NCI-H748 (cell line): ENCODE measurements around the gene TADA2A.
"Not testable (repeated sequence)": the region's sequence is repeated elsewhere in the genome, so short reads cannot be mapped to it uniquely, and the experiment has no call there.

Source experiments
- DNase-seq: peaks from one replicate; lab custom pipeline; 2025; ENCODE audit not compliant: unreplicated experiment; lab: John Stamatoyannopoulos, UW

The TADA2A gene

GRCh38 chr17:37399265-37399803, 7.4 kb upstream of the TADA2A start:
- no peak for DNase-seq

GRCh38 chr17:37400505-37400904, 6.2 kb upstream of the TADA2A start:
- no peak for DNase-seq

GRCh38 chr17:37405522-37405921, 1.2 kb upstream of the TADA2A start:
- DNase-seq, result not testable (repeated sequence)

DNA sequence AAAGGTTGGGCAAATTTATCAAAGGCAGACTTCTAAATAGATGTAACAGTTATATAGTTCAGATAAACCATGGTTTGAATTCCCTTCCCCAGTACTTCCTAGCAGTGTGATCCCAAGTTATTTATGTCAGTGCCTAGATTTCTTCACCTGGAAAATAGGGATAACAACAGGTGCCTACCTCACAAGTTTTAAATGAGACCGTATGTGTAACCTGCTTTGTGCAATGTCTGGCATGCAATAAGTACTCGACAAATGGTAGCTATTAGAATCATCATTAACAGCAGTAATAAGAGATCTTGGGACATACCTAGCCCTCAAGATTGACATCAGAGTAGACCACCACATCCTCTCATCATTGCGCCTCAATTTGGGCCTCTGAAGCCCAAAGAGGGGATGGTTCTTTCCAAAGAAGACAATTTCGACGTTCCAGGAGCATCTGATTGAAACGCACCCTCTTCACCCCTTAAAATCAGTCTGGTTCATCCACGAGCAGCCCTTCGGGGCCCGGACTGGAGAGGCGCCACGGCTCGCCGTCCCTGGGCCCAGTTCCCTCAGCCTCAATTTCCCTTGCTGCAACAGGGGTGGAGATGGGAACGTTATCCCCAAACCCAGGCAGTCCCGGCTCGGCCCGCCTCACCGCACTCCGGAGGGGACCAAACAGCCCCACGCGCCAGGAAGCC, 591 bp upstream of the TADA2A start:
- DNase-seq, result peak; percentile 46

DNA sequence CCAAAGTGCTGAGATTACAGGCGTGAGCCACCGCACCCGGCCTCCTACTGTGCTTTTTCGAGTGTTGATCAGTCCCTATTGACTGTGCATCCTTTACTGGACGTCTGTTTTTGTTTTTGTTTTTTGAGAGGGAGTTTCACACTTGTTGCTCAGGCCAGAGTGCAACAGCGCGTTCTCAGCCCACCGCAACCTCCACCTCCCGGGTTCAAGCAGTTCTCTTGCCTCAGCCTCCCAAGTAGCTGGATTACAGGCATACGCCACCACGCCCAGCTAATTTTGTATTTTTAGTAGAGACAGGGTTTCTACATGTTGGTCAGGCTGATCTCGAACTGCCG, 1.4 kb downstream of the TADA2A start:
- not testable (repeated sequence) for DNase-seq

DNA sequence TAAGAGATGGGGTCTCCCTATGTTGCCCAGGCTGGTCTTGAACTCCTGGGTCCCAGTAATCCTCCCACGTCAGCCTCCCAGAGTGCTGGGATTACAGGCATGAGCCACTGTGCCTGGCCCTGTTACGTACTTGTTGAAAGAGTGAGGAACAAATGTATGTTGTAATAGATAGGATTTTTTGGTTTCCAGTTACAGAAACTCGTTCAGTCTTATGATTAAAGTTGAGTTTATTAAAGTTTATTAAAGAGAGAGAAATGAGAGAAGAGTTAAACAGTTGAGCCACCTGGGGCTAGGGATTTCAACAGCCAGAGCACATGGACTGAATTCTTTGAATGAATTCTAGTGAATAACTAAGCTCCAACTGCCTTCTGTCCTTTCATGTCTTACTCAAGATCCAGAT, 3.7 kb downstream of the TADA2A start:
- DNase-seq, result no peak

GRCh38 chr17:37413875-37414519, 7.3 kb downstream of the TADA2A start:
- DNase-seq, result no peak

- no peak for DNase-seq
These were observed 11.2 kb downstream of the TADA2A start for GRCh38 chr17:37417852-37418251.

- DNase-seq, result no peak
These were observed 16.4 kb downstream of the TADA2A start for GRCh38 chr17:37422971-37423625.

- DNase-seq, result no peak
These were observed 18.6 kb downstream of the TADA2A start for GRCh38 chr17:37425268-37425667.

GRCh38 chr17:37429039-37429438, 22.4 kb downstream of the TADA2A start:
- no peak for DNase-seq

- DNase-seq, result no peak
These were observed 22.8 kb downstream of the TADA2A start for GRCh38 chr17:37429453-37429852.

- DNase-seq, result no peak
These were observed 23.5 kb downstream of the TADA2A start for GRCh38 chr17:37430051-37430627.

GRCh38 chr17:37432671-37433070, 26.0 kb downstream of the TADA2A start:
- no peak for DNase-seq

DNA sequence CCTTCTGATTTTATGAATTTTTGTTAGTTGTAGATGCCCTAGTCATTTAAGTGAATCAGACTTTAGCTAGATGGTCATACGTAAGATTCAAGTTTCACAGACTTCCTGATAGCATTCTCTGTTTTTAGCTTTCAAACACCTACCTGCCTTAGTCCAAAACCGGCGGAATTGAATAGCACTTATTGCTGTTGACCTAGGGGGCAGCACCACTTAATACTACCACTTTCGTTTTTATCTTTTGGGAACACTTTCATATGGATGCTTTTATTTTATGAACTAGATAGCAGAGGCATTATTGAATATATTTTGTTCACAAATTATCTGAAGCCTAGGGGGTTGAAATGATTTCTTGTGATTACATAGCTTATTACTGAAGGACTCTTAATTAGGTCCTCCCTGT, 31.5 kb downstream of the TADA2A start:
- DNase-seq, result no peak

- no peak for DNase-seq
These were observed 33.7 kb downstream of the TADA2A start for GRCh38 chr17:37440424-37440823.

DNA sequence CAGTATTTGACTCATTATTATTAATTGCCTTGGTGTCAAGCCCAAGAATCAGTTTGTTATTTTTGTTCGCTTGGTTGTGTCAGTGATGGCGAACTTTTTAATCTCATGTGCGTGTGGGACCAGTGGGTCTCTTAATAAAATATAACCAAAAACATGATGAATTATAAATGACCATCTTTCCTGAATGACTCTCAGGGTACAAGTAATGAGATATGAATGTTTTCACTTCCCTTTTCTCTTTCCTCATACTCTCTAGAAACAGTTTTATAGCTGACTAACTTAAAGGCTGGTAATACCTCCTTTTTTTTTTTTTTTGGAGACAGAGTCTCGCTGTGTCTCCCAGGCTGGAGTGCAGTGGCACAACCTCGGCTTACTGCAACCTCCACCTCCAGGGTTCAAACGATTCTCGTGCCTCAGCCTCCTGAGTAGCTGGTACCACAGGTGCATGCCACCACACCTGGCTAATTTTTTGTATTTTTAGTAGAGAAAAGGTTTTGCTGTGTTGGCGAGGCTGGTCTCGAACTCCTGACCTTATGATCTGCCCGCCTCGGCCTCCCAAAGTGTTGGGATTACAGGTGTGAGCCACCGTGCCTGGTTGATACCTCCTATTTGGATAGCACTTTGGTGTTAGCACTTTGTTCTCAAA, 34.8 kb downstream of the TADA2A start:
- DNase-seq, result not testable (repeated sequence)

GRCh38 chr17:37446027-37446426, 39.3 kb downstream of the TADA2A start:
- DNase-seq, result no peak

DNA sequence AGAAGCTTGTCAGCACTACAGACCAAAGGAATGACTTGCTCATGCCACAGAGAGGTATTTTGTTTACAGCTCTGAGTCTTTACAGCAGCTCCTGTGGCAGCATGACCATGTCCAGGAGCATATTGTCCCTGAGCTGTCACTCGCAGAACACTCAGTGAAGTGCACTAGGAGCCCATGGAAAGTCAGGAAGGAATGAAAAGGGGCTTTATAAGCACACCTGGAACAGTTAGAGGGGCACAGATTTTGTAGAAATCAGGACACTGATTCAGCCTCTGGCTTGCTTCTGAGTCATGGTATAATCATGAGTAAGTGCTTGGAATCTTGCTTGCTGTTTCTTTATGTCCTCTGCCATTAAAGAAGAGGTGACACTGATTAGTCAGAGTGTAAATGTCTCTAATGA, 41.0 kb downstream of the TADA2A start:
- no peak for DNase-seq

- no peak for DNase-seq
These were observed 43.4 kb downstream of the TADA2A start for GRCh38 chr17:37450112-37450511.

DNA sequence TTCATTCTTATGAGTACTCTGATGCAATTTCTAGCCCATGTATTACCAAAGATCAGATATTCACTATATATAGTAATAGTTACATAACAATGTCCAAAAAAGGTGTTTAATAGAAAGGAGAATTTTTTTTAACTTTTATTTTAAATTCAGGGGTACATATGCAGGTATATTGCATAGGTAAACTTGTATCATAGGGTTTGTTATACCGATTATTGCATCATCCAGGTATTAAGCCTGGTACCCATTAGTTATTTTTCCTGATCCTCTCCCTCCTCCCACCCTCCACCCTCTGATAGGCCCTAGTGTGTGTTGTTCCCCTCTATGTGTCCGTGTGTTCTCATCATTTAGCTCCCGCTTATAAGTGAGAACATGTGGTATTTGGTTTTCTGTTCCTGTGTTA, 51.1 kb downstream of the TADA2A start:
- DNase-seq, result not testable (repeated sequence)
